AG10803 (cell line): ENCODE measurements around the gene LMAN1.

Experiments
- DNase-seq: peaks from one replicate; pipeline ENCODE4 v3.0.0; 2010; ENCODE audit warnings: low read depth
- H3K4me3 ChIP-seq: 2 replicates; pipeline ENCODE4 v1.5.1; 2011; ENCODE audit warnings: mild to moderate bottlenecking, low read length, control low read depth
- TF ChIP-seq, protein P1 (sequence below): conservative IDR thresholded peaks from 2 replicates; pipeline ENCODE4 v1.5.1; 2011; ENCODE audit warnings: mild to moderate bottlenecking, low read length, control low read depth, inconsistent platforms

The LMAN1 gene

DNA sequence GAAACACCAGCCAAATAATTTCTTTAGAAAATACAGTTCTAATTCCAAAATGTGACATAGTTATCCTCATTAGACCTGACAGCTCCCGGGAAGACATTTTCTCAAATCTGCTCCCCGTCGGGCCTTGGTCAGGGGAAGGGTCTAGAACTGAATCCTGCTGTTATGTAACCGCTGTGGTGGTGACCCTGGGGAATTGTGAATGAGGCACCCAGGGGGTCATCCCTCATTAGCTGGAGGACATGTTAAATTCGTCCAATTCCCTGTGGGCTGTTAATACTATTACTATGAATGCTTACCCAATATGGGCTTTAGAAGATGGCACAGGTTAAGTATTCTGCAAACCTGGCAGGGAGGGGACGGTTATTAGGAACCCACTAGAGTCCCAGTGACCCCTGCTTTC, 52.4 kb downstream of the LMAN1 start:
- DNase-seq, result no peak
- H3K4me3 ChIP-seq, result no peak overlapping the region
- TF ChIP-seq, protein P1, sequence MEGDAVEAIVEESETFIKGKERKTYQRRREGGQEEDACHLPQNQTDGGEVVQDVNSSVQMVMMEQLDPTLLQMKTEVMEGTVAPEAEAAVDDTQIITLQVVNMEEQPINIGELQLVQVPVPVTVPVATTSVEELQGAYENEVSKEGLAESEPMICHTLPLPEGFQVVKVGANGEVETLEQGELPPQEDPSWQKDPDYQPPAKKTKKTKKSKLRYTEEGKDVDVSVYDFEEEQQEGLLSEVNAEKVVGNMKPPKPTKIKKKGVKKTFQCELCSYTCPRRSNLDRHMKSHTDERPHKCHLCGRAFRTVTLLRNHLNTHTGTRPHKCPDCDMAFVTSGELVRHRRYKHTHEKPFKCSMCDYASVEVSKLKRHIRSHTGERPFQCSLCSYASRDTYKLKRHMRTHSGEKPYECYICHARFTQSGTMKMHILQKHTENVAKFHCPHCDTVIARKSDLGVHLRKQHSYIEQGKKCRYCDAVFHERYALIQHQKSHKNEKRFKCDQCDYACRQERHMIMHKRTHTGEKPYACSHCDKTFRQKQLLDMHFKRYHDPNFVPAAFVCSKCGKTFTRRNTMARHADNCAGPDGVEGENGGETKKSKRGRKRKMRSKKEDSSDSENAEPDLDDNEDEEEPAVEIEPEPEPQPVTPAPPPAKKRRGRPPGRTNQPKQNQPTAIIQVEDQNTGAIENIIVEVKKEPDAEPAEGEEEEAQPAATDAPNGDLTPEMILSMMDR, result no peak

DNA sequence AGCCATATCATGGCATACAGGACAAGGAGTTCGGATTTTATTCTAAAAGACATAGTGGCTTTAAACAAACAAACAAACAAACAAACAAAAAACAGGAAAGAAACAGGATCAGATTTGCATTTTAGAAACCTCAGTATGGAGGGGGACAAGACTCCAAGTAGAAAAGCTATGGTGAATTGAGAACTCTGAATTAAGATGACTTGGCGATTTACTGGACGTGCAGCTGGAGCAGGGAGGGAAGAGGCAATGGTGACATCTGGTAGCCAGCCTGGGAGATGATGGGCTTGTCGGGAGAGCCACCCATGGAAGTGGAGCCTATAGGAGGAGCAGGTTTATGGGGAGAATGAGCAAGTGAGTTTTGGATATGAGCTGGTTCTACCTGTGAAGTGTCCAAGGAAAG, 53.8 kb downstream of the LMAN1 start:
- no peak overlapping the region for H3K4me3 ChIP-seq
- TF ChIP-seq, protein P1, result no peak

DNA sequence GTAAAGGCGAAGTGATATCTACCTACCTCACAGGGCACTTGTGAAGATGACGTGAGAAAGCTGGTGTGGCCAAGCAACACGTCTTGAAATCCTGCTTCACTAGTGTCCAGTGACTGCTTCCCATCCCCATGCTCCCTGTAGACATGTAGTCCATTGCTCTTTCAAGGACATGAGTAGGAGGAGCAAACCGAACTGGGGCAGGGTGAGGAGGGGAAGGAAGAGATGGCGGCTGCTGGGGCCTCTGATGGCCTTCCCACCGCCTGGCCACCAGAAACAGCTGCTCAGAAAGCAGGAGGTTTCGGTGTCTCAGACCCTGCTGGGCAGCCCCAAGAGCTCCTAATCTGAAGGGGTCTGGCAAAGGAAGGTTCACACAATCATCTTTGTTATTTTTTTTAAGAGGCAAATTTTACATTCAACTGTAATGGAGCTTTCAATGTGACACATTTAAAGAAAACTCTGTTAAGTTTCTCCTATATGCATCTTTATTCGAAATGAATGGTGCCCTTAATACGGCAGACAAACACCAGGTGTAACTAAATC, 55.3 kb downstream of the LMAN1 start:
- TF ChIP-seq, protein P1, result no peak
- H3K4me3 ChIP-seq, result no peak overlapping the region
- no peak for DNase-seq

More for the DNA sequence above, 53.8 kb downstream of the LMAN1 start:
- no peak for DNase-seq

DNA sequence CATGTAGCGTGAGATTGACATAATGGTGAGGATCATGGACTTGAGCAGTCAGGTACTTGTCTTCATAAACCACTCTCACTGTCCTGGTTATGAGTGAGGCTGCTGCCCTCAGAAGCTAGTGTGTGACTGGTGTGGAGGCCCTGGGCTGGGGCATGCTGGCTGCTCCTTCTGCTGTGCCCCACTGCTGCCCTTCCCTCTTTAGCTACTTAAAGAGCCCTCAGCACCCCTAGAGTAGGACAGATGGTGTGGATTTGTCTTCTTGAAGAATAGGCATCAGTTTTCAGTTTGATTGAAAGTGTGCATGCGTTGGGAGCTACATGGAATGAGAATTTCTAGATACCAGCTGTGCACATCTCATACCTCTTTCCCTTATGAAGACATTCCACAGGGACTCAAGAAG, 56.1 kb downstream of the LMAN1 start:
- no peak for DNase-seq
- H3K4me3 ChIP-seq, result no peak overlapping the region
- TF ChIP-seq, protein P1, result no peak

DNA sequence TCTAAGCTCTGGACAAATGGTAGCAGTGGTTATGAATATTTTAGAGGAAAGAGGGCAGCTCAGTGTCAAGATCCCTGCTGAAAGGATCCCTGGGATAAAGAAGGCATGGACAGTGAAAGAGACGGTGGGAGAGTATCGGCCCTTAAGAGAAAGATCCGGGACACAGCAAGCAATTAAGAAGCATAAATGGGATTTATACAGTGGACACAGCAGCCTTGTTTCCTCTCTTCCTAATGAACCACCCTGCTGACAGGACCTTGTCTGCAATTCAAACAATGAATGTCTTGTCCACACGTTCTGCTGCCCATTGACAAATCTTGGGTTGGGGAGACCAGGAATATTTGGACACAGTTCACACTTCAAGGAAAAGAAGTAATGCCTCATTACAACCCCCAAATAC, 57.1 kb downstream of the LMAN1 start:
- H3K4me3 ChIP-seq, result no peak overlapping the region
- TF ChIP-seq, protein P1, result no peak
- no peak for DNase-seq

DNA sequence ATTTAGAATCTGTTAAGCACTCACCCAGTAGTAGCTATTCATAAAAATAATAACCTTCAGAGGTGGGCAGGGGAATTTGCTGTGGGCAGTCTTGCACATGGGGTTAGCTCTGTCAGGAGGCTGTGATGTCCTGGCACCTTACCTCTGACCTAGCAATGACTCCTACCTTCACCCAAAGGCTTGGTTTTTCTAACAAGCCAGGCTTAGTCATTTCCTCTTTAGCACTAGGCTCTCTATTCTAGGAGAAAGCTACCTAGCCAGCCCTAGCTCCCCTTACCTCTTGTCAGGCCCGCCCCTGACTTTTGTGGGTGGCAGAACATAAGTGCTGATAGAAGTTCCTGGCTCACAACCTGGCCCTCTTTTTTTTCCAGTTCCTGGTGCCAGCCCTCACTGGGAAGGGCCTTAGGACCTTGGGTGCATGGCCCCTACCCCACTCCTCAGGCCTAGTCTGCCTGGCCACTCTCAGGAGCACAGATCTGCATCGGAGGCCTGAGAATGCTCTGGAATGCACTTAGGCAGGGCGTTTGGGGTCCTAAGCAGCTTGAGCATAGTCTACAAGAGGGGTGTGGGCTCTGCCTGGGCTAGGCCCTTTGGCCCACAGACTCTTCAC, 58.3 kb downstream of the LMAN1 start:
- no peak for DNase-seq
- TF ChIP-seq, protein P1, result no peak

DNA sequence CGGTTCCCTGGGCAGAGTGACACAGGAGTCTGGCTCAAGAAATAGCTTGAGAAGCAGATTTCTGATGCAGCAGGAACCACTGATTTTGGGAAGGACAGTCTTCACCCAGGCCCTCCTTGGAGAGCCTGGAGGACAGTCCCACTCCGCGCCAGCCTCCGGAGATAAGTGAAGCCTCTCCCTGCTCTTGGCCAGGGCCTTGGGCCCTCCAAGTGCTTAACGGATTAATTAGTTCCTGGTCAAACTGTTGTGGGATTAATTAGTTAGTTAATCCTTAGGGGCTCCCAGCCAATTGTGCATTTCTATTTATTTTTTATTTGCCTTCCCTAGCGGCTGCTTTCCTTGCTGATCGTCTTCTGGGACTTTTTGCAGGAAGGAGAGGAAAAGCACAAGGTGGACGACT, 60.2 kb downstream of the LMAN1 start:
- H3K4me3 ChIP-seq, result no peak overlapping the region
- TF ChIP-seq, protein P1, result no peak
- DNase-seq, result no peak

More for the DNA sequence above, 58.3 kb downstream of the LMAN1 start:
- H3K4me3 ChIP-seq, result no peak overlapping the region
